Skeletal muscle satellite cell (primary cell): Measurements from ENCODE around the gene PTK6.

Experiments used
- H3K27me3 ChIP-seq: 2 replicates; pipeline ENCODE4 v1.7.0; 2013; ENCODE audit warnings: low read length; ENCODE audit not compliant: control insufficient read depth, insufficient read depth
- H3K36me3 ChIP-seq: 2 replicates; pipeline ENCODE4 v1.7.0; 2013; ENCODE audit warnings: mild to moderate bottlenecking, control low read depth, low read length; ENCODE audit not compliant: insufficient read depth
- H3K4me1 ChIP-seq: 2 replicates; pipeline ENCODE4 v1.7.0; 2013; ENCODE audit warnings: low read length; ENCODE audit not compliant: control insufficient read depth, insufficient read depth
- H3K4me2 ChIP-seq: 2 replicates; pipeline ENCODE4 v1.7.0; 2013; ENCODE audit warnings: mild to moderate bottlenecking, low read length
- H3K4me3 ChIP-seq: 2 replicates; pipeline ENCODE4 v1.7.0; 2013; ENCODE audit warnings: low read length
- H3K9ac ChIP-seq: 2 replicates; pipeline ENCODE4 v1.7.0; 2013; ENCODE audit warnings: mild to moderate bottlenecking, low read depth, low read length, moderate library complexity
- H3K9me3 ChIP-seq: replicated peaks from 2 replicates; pipeline ENCODE4 v1.7.0; 2013; ENCODE audit warnings: mild to moderate bottlenecking, control low read depth, low read length

The PTK6 gene

GRCh38 chr20:63491078-63491477 is 46.1 kb downstream of the PTK6 start:
- H3K36me3 ChIP-seq = no peaks in the 10 kb centered on the region
- H3K9ac ChIP-seq = no peak overlapping the region
- H3K27me3 ChIP-seq = peaks cover 30% of the 10 kb centered on the region
- H3K4me3 ChIP-seq = no peak overlapping the region
- H3K4me2 ChIP-seq = no peak overlapping the region
- H3K9me3 ChIP-seq = no peaks in the 10 kb centered on the region
- H3K4me1 ChIP-seq = no peaks in the 10 kb centered on the region

GRCh38 chr20:63490416-63490815 is 46.8 kb downstream of the PTK6 start:
- Histone ChIP-seq H3K9ac (no peak overlapping the region), H3K4me1 (no peaks in the 10 kb centered on the region), H3K36me3 (no peaks in the 10 kb centered on the region), H3K4me3 (no peak overlapping the region), H3K4me2 (no peak overlapping the region), H3K9me3 (no peaks in the 10 kb centered on the region), H3K27me3 (peaks cover 36% of the 10 kb centered on the region)

DNA sequence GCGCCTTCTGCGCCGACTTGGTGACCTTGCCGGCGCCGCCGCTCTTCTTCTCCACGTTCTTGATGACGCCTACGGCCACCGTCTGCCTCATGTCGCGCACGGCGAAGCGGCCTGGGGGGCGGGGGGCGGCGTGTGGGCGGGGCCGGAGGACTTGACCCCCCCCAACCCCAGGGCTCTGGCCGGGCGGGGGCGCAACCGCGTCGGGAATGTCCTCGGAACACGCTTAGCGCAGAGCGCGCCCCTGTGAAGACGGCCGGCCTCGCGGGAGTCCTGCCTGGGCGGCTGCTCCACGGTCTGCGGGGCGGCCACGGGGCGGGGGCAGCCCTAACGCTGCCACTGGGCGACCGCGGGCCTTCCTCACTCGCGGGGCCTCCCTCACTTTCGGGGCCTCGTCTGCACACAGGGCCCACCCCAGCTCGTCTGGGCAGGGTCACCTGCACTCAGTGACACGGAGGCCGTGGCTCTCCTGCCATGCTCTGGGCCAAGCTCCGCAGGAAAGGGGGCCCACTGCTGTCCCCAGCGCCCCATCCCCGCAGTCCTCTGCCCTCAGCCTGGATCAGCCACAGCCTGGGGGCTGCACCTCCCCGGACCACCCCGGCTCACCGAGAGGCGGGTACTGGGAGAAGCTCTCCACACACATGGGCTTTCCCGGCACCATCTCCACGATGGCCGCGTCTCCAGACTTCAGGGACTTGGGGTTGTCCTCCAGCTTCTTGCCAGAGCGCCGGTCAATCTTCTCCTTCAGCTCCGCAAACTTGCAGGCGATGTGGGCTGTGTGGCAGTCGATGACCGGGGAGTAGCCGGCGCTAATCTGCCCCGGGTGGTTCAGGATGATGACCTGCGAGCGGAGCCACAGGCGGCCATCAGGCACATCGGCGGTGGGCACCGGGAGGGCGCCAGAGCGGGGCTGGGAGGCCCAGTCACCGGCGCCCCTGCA is 48.6 kb downstream of the PTK6 start:
- H3K9ac ChIP-seq = no peak overlapping the region
- no peaks in the 10 kb centered on the region for H3K36me3 ChIP-seq
- no peak overlapping the region for H3K4me2 ChIP-seq
- H3K27me3 ChIP-seq = peaks cover 42% of the 10 kb centered on the region
- no peaks in the 10 kb centered on the region for H3K9me3 ChIP-seq
- no peak overlapping the region for H3K4me3 ChIP-seq
- no peaks in the 10 kb centered on the region for H3K4me1 ChIP-seq

DNA sequence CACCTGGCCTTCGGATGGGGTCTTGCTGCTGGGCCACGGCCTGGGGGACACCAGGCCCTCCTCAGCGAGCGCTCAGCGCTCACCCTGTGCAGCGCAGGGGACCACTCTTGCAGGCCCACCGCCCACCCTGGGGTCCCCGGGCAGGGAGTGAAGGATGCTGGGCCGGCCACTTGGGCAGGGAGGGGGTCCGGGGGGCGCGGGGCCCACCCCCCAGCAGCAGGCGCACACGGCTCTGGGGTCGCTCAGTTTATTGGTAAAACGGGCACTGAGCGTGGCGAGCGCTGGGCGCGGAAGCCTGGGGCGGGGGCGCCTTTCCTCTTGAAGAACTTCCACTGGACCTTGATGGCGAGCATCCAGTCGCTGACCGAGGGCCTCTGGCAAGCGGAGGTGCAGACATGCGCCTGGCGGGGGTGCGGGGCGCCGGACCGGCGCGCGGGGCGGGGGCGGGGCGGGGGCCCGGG is 49.4 kb downstream of the PTK6 start:
- H3K36me3 ChIP-seq = no peaks in the 10 kb centered on the region
- H3K9ac ChIP-seq = no peak overlapping the region
- H3K4me1 ChIP-seq = no peaks in the 10 kb centered on the region
- H3K4me2 ChIP-seq = no peak overlapping the region
- H3K4me3 ChIP-seq = no peak overlapping the region
- H3K9me3 ChIP-seq = no peaks in the 10 kb centered on the region
- H3K27me3 ChIP-seq = peaks cover 48% of the 10 kb centered on the region

DNA sequence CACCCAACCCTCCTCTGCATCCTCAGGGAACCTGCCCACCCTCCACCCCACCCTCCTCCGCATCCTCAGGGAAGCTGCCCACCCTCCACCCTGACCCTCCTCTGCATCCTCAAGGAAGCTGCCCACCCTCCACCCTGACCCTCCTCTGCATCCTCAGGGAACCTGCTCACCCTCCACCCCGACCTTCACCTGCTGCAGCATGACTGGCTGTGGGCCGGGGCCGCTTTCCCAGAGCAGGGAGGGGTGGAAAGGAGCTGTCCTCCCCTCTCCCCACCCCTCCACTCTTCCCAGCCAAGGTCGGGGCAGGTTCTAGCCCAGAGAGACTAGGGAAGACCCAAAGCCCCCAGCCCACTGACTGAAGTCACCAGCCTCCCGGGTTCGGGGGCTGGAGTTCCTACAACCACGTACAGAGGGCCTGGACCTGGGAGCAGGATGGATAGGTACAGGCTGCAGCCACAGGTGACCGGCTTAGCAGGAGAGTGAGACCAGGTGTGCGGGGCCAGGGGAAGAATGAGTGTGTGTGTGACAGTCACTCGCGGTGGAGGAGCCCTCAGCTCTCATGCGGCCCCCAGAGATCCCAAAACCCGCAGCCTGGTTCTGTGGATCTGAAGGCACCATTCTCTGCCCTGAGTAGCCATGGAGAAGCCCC is 49.9 kb downstream of the PTK6 start:
- H3K27me3 ChIP-seq = peaks cover 54% of the 10 kb centered on the region
- H3K4me1 ChIP-seq = no peaks in the 10 kb centered on the region
- no peaks in the 10 kb centered on the region for H3K9me3 ChIP-seq
- no peaks in the 10 kb centered on the region for H3K36me3 ChIP-seq
- H3K9ac ChIP-seq = no peak overlapping the region
- H3K4me2 ChIP-seq = no peak overlapping the region
- no peak overlapping the region for H3K4me3 ChIP-seq

DNA sequence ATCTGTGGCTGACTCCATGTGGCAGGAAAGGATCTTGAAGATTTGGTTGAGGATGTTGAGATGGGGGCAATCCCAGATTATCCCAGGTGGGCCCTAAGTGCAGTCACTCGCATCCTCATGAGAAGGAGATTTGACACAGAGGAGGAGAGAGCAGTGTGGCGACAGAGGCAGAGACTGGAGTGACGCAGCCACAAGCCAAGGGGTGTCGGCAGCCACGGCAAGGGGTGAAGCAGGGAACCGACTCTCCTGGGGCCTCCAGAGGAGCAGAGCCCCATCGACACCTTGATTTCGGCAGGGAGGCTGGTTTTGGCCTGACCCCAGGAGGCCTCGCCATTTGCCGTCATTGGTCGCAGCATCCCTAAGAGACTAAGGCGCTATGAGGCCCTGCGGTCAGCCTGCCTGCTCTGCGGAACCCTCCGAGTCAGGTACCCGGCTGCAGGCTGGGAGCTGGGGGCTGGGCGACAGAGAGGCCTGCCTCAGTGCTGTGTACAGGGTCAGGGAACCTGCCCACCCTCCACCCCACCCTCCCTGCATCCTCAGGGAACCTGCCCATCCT is 50.8 kb downstream of the PTK6 start:
- H3K4me2 ChIP-seq = no peak overlapping the region
- no peaks in the 10 kb centered on the region for H3K36me3 ChIP-seq
- no peak overlapping the region for H3K4me3 ChIP-seq

GRCh38 chr20:63484651-63485403 is 52.3 kb downstream of the PTK6 start:
- Histone ChIP-seq H3K27me3 (peaks cover 63% of the 10 kb centered on the region), H3K4me1 (no peaks in the 10 kb centered on the region), H3K9ac (no peak overlapping the region)

More for the DNA sequence above, 50.8 kb downstream of the PTK6 start:
- H3K9me3 ChIP-seq = no peaks in the 10 kb centered on the region
- no peaks in the 10 kb centered on the region for H3K4me1 ChIP-seq
- peaks cover 62% of the 10 kb centered on the region for H3K27me3 ChIP-seq
- H3K9ac ChIP-seq = no peak overlapping the region

GRCh38 chr20:63484236-63484635 is 52.9 kb downstream of the PTK6 start:
- peaks cover 59% of the 10 kb centered on the region for H3K27me3 ChIP-seq

More at GRCh38 chr20:63484651-63485403, 52.3 kb downstream of the PTK6 start:
- no peaks in the 10 kb centered on the region for H3K9me3 ChIP-seq
- H3K4me2 ChIP-seq = no peak overlapping the region
- no peaks in the 10 kb centered on the region for H3K36me3 ChIP-seq
- no peak overlapping the region for H3K4me3 ChIP-seq

DNA sequence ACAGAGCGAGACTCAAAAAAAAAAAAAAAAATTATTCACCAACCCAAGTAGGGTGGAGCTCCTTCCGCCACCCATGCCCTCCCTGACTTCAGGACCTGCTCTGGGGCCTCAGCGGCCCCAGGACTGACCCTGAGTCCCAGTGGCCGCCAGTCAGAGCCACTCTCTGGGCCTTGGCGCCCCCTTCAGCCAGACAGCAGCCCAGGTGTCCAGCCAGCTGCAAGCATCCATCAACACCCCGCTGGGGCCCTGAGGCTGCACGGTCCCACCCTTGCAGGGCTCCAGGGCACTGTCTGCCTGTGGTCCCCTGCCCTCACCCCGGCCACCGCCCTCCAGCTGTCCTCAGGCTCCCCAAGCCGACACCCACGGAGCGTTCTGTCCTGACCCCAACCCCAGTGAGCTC is 53.3 kb downstream of the PTK6 start:
- no peaks in the 10 kb centered on the region for H3K9me3 ChIP-seq
- H3K4me2 ChIP-seq = no peak overlapping the region
- H3K27me3 ChIP-seq = peaks cover 55% of the 10 kb centered on the region
- no peaks in the 10 kb centered on the region for H3K36me3 ChIP-seq
- H3K9ac ChIP-seq = no peak overlapping the region
- no peak overlapping the region for H3K4me3 ChIP-seq
- H3K4me1 ChIP-seq = no peaks in the 10 kb centered on the region

More at GRCh38 chr20:63484236-63484635, 52.9 kb downstream of the PTK6 start:
- Histone ChIP-seq H3K9ac (no peak overlapping the region), H3K9me3 (no peaks in the 10 kb centered on the region), H3K4me1 (no peaks in the 10 kb centered on the region), H3K4me2 (no peak overlapping the region), H3K36me3 (no peaks in the 10 kb centered on the region), H3K4me3 (no peak overlapping the region)

DNA sequence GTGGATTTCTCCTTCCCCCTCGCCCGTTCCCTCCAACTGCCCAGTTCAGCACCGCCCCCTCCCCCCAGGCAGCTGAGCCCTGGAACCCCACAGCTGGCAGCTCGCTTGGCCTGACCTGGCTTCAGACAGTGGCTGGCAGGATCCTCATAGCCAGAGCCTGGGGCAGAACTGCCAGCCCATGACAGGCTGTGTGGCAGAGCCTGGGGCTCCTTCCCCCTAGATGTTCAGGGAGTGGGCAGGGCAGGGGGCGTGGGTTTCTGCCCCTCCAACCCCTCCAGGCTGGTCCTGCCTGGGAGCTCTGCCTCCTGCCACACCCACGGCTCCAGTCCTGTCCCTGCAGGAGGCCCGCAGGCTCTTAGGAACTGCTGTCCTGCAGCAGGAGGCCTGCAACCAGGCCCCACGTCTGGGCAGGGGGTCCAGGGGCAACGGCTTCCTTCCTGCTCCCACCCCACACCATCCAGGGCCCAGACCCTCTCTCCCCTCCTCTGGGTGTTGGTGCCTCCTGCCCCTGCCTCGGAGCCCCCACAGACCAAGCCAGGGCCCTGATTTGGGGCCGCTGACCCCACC is 55.1 kb downstream of the PTK6 start:
- H3K9ac ChIP-seq = no peak overlapping the region
- peaks cover 57% of the 10 kb centered on the region for H3K27me3 ChIP-seq
- no peak overlapping the region for H3K4me3 ChIP-seq
- no peaks in the 10 kb centered on the region for H3K36me3 ChIP-seq
- no peak overlapping the region for H3K4me2 ChIP-seq
- no peaks in the 10 kb centered on the region for H3K4me1 ChIP-seq
- no peaks in the 10 kb centered on the region for H3K9me3 ChIP-seq

- Histone ChIP-seq H3K27me3 (peaks cover 61% of the 10 kb centered on the region), H3K36me3 (no peaks in the 10 kb centered on the region), H3K4me3 (no peak overlapping the region), H3K9me3 (no peaks in the 10 kb centered on the region), H3K9ac (no peak overlapping the region), H3K4me1 (no peaks in the 10 kb centered on the region), H3K4me2 (no peak overlapping the region)
Measured at GRCh38 chr20:63481503-63481902, 55.7 kb downstream of the PTK6 start.
